Fibroblast of lung (primary cell): ENCODE measurements around the gene CTTNBP2NL. TPM values are rescaled to one million over a fixed set of nuclear protein-coding genes. Genes with fewer than 3 reads are reported as not detected.
"Not testable (repeated sequence)": the region's sequence is repeated elsewhere in the genome, so short reads cannot be mapped to it uniquely, and the experiment has no call there.

Source experiments
- DNase-seq, 2 donors: peaks; one replicate each; pipeline versions ENCODE4 v3.0.0 to v3.0.0-alpha.2; 2010; ENCODE audit warnings: low read depth in 2 of 2
- H2AFZ ChIP-seq: 2 replicates; pipeline ENCODE4 v1.5.1; 2012; ENCODE audit warnings: low read length, control low read depth, inconsistent platforms
- H3K27ac ChIP-seq: 2 replicates; pipeline ENCODE4 v1.5.1; 2011; ENCODE audit warnings: low read length, control low read depth; ENCODE audit not compliant: insufficient read depth
- H3K27me3 ChIP-seq: 2 replicates; pipeline ENCODE4 v1.5.1; 2011; ENCODE audit warnings: mild to moderate bottlenecking, low read length; ENCODE audit not compliant: control insufficient read depth, insufficient read depth
- H3K36me3 ChIP-seq: 2 replicates; pipeline ENCODE4 v1.5.1; 2011; ENCODE audit warnings: low read length; ENCODE audit not compliant: control insufficient read depth, insufficient read depth
- H3K4me1 ChIP-seq: 2 replicates; pipeline ENCODE4 v1.5.1; 2011; ENCODE audit warnings: low read length; ENCODE audit not compliant: control insufficient read depth, insufficient read depth; ENCODE audit errors: extremely low read depth
- H3K4me2 ChIP-seq: 2 replicates; pipeline ENCODE4 v1.5.1; 2011; ENCODE audit warnings: low read length, control low read depth; ENCODE audit not compliant: insufficient read depth; ENCODE audit errors: extremely low read depth
- H3K4me3 ChIP-seq, 4 experiments: fragments of 200-600 bp in 1 of 4; sonication (generic) in 1 of 4; replicated peaks in 1 of 4; 2 replicates each; pipeline ENCODE4 v1.5.1; 2011 to 2016; ENCODE audit warnings: low read length in 4 of 4, low read depth in 3 of 4, mild to moderate bottlenecking in 3 of 4, control low read depth in 2 of 4, inconsistent platforms in 1 of 4, mixed read lengths in 1 of 4; ENCODE audit not compliant: insufficient read depth in 1 of 4; ENCODE audit errors: control extremely low read depth in 1 of 4
- H3K79me2 ChIP-seq: 2 replicates; pipeline ENCODE4 v1.5.1; 2012; ENCODE audit warnings: mild to moderate bottlenecking, low read length, inconsistent platforms; ENCODE audit not compliant: control insufficient read depth, insufficient read depth
- H3K9ac ChIP-seq: 2 replicates; pipeline ENCODE4 v1.5.1; 2011; ENCODE audit warnings: mild to moderate bottlenecking, low read length, control low read depth; ENCODE audit not compliant: insufficient read depth
- H3K9me3 ChIP-seq: 2 replicates; pipeline ENCODE4 v1.5.1; 2012; ENCODE audit warnings: low read depth, low read length; ENCODE audit not compliant: control insufficient read depth, insufficient read depth
- H4K20me1 ChIP-seq: 2 replicates; pipeline ENCODE4 v1.5.1; 2011; ENCODE audit warnings: low read length; ENCODE audit not compliant: control insufficient read depth, insufficient read depth; ENCODE audit errors: extremely low read depth
- CTCF ChIP-seq, 2 donors: IDR thresholded peaks in 1 of 2; conservative IDR thresholded peaks in 1 of 2; 1 replicate in 1 of 2; 2 replicates in 1 of 2; pipeline ENCODE4 v1.5.1; 2011 to 2012; ENCODE audit warnings: low read length in 2 of 2, control low read depth in 1 of 2, inconsistent platforms in 1 of 2, low read depth in 1 of 2, mild to moderate bottlenecking in 1 of 2
- EZH2 ChIP-seq: IDR thresholded peaks from 2 replicates; pipeline ENCODE4 v1.5.1; 2012; ENCODE audit warnings: low read length, control low read depth, mild to moderate bottlenecking; ENCODE audit errors: missing control alignments
- polyA plus RNA-seq, 2 donors: library from polyadenylated mRNA; depleted of rRNA in 1 of 2; stranded (reverse) in 1 of 2; unstranded in 1 of 2; fragments of >200 nt; gene quantifications; 2 replicates each; pipeline ENCODE4 v1.2.1, GENCODE V29; 2011 to 2012; ENCODE audit warnings: missing spikeins in 1 of 2
- total RNA-seq: library from RNA; depleted of rRNA; stranded (reverse); fragments of >200 nt; gene quantifications from 2 replicates; pipeline ENCODE4 v1.2.1, GENCODE V29; 2014

Gene CTTNBP2NL
- total and polyA plus RNA-seq, 2 donors (not counting 1 experiment from before 2014, with no cell fraction given) = 18.5 to 26.8 TPM

GRCh38 chr1:112436384-112437156, 40.6 kb downstream of the CTTNBP2NL start:
- Histone ChIP-seq H3K27me3 (no peaks in the 10 kb centered on the region), H3K4me3 (no peak overlapping the region), H3K79me2 (peaks cover 36% of the 10 kb centered on the region), H3K4me2 (no peak overlapping the region), H3K27ac (no peak overlapping the region), H3K9me3 (no peaks in the 10 kb centered on the region), H3K4me1 (no peaks in the 10 kb centered on the region), H4K20me1 (no peaks in the 10 kb centered on the region), H2AFZ (no peak overlapping the region), H3K36me3 (no peaks in the 10 kb centered on the region), H3K9ac (no peak overlapping the region)
- no peak for DNase-seq
- TF ChIP-seq EZH2 (no peak), CTCF (conservative IDR thresholded peaks at IDR 0.05 in 1 of 2, IDR thresholded peaks at IDR 0.05 in 1 of 2; ENCODE audit: low read depth in 1 of 2, low read length in 2 of 2) (no peak)

- H3K9ac ChIP-seq, H2AFZ ChIP-seq, H3K27me3 ChIP-seq, H3K4me2 ChIP-seq, H3K27ac ChIP-seq, H3K36me3 ChIP-seq, H3K4me1 ChIP-seq, H3K9me3 ChIP-seq, H4K20me1 ChIP-seq, H3K4me3 ChIP-seq: not testable (repeated sequence)
- H3K79me2 ChIP-seq = peaks cover 36% of the 10 kb centered on the region
- DNase-seq = peak in 1 of 2 donors; percentile 57
Observed at GRCh38 chr1:112438156-112438555, 42.1 kb downstream of the CTTNBP2NL start.

- Histone ChIP-seq H3K36me3 (no peaks in the 10 kb centered on the region), H2AFZ (no peak overlapping the region), H3K79me2 (peaks cover 32% of the 10 kb centered on the region), H3K27me3 (no peaks in the 10 kb centered on the region), H3K4me1 (peaks cover 3% of the 10 kb centered on the region), H3K9me3 (no peaks in the 10 kb centered on the region), H4K20me1 (no peaks in the 10 kb centered on the region), H3K4me3 (no peak overlapping the region), H3K9ac (no peak overlapping the region), H3K27ac (no peak overlapping the region), H3K4me2 (no peak overlapping the region)
- DNase-seq = no peak
- TF ChIP-seq CTCF (conservative IDR thresholded peaks at IDR 0.05 in 1 of 2, IDR thresholded peaks at IDR 0.05 in 1 of 2; ENCODE audit: low read depth in 1 of 2, low read length in 2 of 2) (no peak), EZH2 (no peak)
Observed at GRCh38 chr1:112439592-112439991, 43.6 kb downstream of the CTTNBP2NL start.
